HG02678 (cell line): Measurements from ENCODE around the gene FGD2.

Experiments
- ATAC-seq: cut with Tn5 transposase; IDR thresholded peaks from one replicate; pipeline ENCODE4 v1.9.1; 2021; ENCODE audit warnings: mild to moderate bottlenecking, moderate library complexity; ENCODE audit not compliant: unreplicated experiment

FGD2 gene

DNA sequence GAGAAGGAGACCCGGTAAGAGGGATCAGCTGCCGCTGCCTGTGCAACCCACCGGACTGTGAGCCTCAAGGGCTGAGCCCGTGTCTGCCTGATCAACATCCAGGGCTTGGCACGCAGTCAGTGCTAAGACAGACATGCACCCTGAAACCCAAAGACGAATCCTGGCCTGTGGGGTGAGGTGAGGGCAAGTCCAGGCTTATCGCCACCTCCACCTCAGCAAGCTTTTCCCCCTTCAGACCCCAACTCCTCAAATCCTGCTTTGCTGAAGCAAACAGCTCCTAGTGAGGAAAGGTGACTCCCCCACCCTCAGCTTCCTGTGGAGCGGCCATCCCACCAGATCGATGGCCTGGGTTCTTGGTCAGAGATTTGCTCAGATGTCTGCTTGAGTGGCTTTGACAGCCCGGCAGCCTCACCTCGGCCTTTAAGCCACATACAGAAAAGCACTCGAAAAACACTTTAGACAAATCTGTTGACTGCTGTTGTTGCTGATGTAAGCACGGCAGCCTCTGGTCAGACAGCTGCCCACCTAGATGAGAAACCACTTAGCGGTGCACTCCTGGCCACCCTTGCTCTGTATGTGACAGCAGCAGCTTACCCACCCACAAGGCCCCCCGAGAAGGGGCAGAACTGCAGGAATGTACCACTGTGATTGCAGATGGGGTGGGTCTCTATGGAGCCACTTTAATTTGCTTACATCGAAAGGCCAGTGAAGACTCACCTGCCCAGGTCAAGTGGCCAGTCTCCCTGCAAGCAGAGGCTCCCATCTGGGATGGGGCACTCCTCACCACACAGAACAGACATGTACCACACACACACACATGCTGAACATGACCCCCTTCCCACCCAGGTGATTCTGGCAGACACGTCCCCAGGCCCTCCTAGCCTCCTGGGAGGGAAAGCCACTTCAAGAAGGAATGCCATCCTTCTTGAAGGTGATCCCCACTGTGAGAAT is 34.3 kb upstream of the FGD2 start:
- no peak for ATAC-seq

GRCh38 chr6:36971921-36972673 is 33.4 kb upstream of the FGD2 start:
- no peak for ATAC-seq

DNA sequence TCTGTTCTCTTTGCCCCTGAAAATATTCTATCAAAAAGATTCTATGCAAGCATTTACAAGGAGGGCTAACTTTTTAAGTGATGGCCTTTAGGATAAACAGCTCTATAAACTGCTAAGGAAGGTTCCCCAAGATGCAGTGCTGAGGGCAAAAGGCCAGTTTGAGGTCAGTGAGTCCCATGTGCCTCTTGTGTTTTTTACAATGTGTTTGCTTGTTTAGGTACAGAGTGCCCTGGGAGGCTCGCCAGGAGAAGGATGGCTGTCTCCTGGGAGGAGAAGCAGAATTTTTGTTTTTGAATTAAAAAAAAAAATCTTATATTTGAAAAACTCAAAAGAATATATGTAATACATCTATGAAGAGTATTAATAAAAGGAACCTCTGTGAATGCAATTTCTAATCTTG is 32.3 kb upstream of the FGD2 start:
- ATAC-seq, result no peak

- ATAC-seq, result no peak
Observed at GRCh38 chr6:36973647-36974046, 31.8 kb upstream of the FGD2 start.

- ATAC-seq, result no peak
Observed at GRCh38 chr6:36975231-36976006, 30.0 kb upstream of the FGD2 start.

- no peak for ATAC-seq
Observed at GRCh38 chr6:36976007-36976264, 29.5 kb upstream of the FGD2 start.

DNA sequence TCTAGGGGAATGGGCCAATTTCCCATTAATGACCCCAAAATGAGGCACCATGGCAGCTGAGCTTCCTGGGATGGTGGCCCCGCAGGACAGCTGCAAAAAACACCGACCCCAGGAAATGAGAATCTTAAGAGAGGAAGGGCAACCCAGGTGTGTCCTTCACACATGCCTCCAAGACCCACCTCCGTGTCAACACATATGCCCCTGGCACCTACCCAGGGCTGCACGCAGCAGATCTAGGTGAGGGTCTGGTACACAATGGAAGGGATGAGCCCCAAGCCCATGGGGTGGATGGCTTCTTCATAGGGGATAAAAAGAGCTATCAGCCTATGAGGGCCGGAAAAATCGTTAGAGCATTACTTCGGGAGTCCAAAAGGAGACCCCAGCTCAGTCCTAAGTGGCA is 28.9 kb upstream of the FGD2 start:
- no peak for ATAC-seq

GRCh38 chr6:36976931-36977330 is 28.5 kb upstream of the FGD2 start:
- ATAC-seq, result no peak

DNA sequence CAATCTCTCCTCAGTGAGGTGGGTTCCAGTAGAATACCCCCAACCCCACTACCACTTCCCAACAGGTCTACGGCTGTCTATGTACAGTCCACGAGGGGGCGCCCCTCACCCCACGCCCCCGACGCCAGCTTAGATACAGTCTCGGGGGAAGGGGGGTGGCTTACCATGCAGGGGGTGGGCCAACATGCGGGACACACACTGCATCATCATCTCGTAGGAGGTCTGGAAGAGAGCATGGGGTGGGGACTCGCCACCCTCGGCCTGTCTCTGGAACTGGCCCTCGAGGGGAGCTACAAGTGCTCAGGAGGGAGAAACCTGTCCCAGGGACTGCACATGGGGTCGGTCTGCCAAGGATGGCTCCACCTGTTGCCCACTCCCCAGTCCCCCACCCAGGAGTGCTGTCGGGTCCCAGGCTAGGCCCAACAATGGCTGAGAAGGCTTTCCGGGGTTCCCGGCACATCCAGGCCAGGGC is 27.9 kb upstream of the FGD2 start:
- ATAC-seq, result no peak

GRCh38 chr6:36978421-36979346 is 26.8 kb upstream of the FGD2 start:
- no peak for ATAC-seq

GRCh38 chr6:36979347-36979742 is 26.1 kb upstream of the FGD2 start:
- no peak for ATAC-seq

- no peak for ATAC-seq
Observed at GRCh38 chr6:36980129-36980528, 25.3 kb upstream of the FGD2 start.

- ATAC-seq, result no peak
Observed at GRCh38 chr6:36980876-36981619, 24.4 kb upstream of the FGD2 start.

- no peak for ATAC-seq
Observed at GRCh38 chr6:36983538-36983937, 21.9 kb upstream of the FGD2 start.

DNA sequence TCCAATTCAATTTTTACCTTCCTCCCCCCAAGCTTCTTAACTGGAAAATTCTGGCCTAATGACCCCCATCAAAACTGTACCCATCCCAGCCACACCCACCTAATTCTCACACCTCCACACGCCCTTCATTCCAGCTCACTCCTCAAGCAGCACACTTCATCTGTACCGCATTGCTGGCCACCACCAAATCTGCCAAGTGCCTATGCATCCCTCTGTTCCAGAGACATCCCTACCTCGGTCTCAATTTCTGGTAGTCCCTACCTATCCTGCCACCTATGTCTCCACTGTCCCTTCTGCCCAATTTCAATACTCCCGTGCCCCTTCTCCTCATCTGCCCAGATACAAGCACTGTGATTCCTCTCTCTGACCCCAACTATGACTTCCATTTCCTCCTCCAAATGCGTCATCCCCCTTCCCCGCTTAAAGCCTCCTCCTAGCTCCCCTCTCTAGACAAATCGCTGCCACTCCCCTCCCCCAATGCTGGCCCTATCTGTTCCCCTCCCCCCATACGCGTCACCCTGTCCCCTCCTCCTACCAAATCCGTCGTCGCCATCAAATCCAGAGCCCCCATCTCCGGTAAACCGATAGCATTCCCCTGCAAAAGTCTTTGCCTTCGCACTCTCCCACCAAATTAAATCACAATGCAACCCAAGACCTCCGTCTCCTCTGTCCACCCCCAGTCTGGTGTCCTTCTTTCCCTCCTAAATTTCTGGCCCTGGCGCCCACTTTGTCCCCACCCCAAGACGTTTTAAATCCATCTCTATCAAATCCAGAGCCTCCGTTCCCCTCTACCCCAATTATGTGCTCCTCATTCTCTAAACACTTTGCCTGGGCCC is 20.7 kb upstream of the FGD2 start:
- ATAC-seq, result no peak

GRCh38 chr6:36985417-36985807 is 20.0 kb upstream of the FGD2 start:
- ATAC-seq, result no peak

- peak; percentile 84 for ATAC-seq
Observed at GRCh38 chr6:36985808-36986703, 19.4 kb upstream of the FGD2 start, which contains the start of gene MTCH1. Gene MTCH1 (minus strand): TSS chr6:36986196. CDS start chr6:36986173, 23 bp downstream.

DNA sequence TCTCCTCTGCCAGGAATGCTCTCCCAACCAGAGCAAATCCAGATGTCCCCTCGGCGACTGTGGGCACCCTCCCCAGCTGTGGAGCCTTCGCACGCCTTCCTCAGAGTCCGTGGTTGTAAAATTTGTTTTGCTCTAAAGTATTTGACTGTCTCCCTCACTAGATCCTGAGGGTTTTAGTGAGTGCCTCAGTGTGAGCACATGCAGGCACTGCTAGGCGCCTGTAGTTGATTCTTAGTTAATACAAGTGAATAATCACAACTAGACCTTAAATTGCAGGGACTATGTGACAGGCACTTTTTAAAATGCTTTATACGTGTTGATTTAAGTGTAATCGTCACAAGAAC is 18.8 kb upstream of the FGD2 start:
- no peak for ATAC-seq
